Measurements from ENCODE around the gene PRKCG.

DNA sequence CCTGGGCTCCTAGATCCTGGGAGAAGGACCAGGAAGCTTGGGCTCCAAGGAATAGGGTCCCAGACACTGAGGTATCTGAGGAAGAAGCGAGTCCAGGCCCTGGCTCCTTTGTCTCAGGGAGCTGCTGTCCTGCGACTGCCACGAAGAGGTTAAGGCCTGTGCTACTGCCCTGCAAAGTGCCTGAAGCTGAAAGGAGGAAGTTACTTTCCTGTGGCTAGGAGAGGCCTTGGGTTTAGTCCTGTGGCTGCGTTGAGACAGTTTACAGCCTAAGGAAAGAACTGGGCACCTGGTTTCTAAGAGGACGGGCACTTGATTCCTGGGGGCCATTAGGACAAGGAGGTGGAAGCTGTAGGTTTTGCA lies 11.5 kb upstream of the PRKCG start:
- TF ChIP-seq, protein P1, sequence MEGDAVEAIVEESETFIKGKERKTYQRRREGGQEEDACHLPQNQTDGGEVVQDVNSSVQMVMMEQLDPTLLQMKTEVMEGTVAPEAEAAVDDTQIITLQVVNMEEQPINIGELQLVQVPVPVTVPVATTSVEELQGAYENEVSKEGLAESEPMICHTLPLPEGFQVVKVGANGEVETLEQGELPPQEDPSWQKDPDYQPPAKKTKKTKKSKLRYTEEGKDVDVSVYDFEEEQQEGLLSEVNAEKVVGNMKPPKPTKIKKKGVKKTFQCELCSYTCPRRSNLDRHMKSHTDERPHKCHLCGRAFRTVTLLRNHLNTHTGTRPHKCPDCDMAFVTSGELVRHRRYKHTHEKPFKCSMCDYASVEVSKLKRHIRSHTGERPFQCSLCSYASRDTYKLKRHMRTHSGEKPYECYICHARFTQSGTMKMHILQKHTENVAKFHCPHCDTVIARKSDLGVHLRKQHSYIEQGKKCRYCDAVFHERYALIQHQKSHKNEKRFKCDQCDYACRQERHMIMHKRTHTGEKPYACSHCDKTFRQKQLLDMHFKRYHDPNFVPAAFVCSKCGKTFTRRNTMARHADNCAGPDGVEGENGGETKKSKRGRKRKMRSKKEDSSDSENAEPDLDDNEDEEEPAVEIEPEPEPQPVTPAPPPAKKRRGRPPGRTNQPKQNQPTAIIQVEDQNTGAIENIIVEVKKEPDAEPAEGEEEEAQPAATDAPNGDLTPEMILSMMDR (IDR thresholded peaks at IDR 0.05; ENCODE audit: insufficient read depth, low read length, poor library complexity, severe bottlenecking), result no peak
- TF ChIP-seq EZH2phosphoT487 (conservative IDR thresholded peaks at IDR 0.05; ENCODE audit: low read length), result no peak
